Right hindlimb (tissue), 1 donor: ENCODE measurements around the gene PRCP.

ENCODE experiments used
- DNase-seq: peaks from one replicate; pipeline ENCODE4 v3.0.0-alpha.2; 2018

PRCP gene

DNA sequence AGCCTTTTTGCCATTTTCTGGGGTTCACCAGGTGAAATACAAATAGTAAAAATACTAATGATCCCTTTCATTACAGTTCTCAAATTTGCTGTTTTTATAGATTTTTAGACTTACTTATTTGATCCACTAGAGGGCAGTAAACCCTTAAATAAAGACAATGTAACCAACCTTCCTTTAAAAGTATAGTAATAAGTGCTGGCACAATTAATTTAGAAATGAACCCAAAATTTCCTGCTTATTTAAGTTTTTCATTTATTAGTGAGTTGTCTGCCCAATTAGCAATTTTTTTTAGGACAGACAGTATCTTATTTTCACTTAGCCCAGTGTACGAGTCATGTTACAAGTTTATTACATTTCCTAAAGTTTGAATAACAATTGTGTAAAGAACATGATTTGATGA lies 6.0 kb upstream of the PRCP start:
- no peak for DNase-seq

DNA sequence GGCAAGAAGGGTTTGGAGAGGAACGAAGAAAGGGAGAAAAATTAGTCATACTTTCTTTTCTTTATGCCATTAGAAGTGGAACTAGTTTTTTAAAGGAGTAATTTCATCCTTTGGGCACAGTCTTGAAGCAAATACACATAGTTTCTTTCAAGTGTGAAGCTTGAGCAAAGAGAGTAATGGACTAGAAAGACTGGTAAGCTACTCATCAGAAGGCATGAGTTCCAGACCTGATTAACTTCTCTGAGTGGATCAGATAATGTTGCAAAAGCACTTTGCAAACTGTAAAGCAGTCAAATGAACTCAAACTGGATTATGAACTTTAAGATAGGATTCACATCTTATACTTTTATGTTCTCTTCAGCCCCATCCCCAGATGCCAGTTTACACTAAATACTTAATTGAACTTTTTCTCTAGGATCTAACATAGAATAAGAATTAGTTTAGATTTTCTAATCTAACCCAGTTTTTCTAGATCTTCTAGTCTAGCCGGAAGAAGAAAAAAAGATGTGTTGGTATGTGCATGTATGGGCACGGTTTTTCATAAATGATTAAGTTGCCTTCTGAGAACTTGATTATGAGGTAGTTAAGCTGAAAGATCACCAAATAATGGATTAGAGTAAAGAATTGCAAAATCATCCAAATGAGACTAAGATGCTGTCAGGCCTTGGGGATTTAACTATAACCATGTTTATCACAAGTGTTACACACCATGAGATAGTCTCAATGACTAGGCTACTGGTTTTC lies 3.8 kb upstream of the PRCP start:
- DNase-seq: no peak

- no peak for DNase-seq
Observed at GRCh38 chr11:82902880-82903279, 2.6 kb upstream of the PRCP start.

- DNase-seq: no peak
Observed at GRCh38 chr11:82901922-82902485, 1.8 kb upstream of the PRCP start.

DNA sequence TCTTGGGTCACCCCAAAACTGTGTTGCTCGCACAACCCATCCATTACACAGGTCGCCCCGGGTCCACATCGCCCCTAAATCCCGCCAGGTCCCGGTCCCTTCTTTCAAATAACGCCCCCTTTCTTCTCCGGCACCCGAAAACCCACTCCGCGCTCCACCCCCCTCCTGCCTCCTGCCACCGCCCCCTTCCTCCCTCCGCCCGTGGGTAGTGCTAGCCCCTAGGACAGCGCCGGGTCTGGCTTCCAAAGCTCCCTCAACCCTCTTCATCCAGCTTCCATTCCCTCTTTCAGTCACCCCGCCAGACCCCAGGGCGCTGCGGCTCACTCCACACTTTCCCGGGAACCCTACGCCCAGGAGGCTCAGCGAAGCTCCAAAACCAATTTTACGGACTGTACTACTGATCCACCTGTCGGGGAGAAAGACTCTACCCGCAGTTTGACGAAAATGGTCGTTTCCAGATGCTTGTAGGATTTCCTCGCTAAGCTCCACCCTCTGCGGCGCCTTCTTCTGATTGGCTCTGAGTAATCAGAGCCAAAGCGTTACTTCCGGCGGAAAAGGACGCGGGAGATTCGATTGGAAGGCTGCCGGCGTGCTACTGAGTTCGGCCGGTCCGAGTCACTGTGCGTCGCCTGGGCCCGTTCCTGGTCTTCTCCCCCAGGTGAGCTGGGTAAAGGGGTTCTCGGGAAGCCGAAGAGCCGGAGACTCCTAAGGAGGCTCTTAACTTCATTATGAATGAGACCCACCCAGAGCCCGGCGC lies 1.1 kb upstream of the PRCP start, which contains the start of gene DDIAS:
Gene DDIAS (plus strand): TSS at position 572 of the 757 bp plus-strand sequence. CDS start 13,003 bp downstream, outside the sequence.
- DNase-seq: peak; percentile 96

DNA sequence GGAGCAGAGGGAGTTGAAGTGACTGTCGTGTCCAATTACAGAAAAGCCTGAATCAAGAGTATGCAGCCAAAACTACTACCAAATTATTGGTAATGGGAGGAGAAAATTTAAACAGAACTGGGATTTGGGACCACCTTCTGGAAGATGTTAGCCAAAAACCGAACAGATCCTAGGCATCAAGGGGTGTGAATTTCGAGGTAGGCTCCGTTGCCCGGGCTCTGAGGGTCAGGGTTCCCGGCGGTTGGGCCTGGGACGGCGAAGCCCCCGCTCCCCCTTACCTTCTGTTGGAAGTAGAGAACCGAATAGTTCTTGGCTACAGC lies 313 bp downstream of the PRCP start:
- no peak for DNase-seq

GRCh38 chr11:82899186-82899820 lies 927 bp downstream of the PRCP start:
- DNase-seq: no peak

DNA sequence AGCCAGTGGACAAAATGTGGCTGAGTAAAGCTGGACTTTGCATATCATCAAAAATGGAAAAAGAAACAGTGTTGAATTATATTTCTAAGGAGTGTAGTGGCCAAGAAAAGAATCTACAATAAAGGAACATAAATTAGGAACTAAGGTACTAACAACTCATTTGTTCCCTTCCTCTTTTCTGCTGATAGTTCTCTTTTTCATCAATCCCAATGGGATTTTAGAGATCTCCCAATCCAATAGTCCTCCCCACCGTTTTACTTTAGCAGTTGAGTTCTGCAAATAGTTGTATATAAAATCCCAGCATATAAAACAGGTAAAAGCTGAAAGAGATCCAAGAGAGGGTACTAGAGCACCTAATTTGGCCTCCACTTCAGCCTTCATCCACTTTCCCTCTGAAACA lies 2.0 kb downstream of the PRCP start:
- no peak for DNase-seq

DNA sequence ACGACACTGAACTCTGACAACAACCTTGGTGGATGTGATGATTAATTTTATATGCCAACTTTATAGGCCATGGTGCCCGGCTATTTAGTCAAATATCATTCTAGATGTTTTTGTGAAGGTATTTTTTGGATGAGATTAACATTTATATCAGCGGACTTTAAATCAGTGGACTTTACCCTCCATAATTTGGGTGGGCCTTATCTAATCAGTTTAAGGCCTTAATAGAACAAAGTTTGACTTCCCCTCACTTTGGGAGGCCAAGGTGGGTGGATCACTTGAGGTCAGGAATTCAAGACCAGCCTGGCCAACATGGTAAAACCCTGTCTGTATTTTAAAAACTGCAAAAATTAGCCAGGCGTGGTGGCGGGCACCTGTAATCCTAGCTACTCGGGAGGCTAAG lies 4.0 kb downstream of the PRCP start:
- DNase-seq: no peak

GRCh38 chr11:82895437-82896091 lies 4.7 kb downstream of the PRCP start:
- DNase-seq: no peak

DNA sequence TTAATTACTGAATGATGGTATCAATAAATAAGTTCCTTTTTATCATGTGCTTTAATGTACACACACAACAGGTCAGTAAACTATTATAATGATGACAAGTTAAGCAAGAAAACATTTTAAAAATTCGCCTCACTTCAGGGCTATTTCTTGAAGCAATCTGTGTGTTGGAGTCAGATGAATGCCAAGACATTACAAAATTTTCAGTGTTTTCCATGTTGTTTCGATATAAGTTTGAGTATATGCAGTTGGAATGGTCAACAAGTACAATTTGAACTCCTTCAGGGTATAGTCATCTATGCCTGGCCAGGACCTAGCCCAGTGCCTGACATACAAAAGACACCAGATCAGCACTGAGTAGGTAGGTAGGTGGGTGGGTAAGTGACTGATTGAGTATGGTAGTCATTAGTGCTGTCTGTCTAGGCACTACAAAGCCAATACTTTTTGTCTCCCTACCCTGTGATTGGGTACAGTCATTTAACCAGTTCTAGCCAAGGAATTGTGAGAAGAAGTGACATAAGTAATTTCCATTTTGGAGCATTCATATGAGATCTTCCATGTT lies 7.5 kb downstream of the PRCP start:
- no peak for DNase-seq

- no peak for DNase-seq
Observed at GRCh38 chr11:82890936-82891335, 9.3 kb downstream of the PRCP start.

GRCh38 chr11:82890002-82890341 lies 10.3 kb downstream of the PRCP start:
- no peak for DNase-seq

GRCh38 chr11:82889133-82890001 lies 10.9 kb downstream of the PRCP start:
- DNase-seq: no peak

DNA sequence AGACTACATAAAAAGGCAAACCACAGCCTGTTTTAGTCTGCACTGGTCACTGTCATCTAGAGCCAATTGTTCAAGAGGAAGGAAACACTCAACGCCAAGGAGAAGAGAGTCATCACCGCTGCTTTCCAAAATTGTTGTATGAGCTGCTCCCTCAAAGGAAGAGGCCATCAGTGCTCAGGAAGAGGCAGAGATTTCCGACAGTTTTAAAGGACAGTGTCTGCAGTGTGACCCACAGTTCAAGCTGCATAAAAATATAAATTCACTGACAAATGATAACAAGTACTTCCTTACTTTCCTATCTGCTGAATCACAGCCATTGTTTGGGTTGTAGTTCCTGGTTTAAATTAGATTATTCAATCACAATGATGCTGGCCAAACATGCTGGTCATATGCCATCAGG lies 16.4 kb downstream of the PRCP start:
- no peak for DNase-seq

DNA sequence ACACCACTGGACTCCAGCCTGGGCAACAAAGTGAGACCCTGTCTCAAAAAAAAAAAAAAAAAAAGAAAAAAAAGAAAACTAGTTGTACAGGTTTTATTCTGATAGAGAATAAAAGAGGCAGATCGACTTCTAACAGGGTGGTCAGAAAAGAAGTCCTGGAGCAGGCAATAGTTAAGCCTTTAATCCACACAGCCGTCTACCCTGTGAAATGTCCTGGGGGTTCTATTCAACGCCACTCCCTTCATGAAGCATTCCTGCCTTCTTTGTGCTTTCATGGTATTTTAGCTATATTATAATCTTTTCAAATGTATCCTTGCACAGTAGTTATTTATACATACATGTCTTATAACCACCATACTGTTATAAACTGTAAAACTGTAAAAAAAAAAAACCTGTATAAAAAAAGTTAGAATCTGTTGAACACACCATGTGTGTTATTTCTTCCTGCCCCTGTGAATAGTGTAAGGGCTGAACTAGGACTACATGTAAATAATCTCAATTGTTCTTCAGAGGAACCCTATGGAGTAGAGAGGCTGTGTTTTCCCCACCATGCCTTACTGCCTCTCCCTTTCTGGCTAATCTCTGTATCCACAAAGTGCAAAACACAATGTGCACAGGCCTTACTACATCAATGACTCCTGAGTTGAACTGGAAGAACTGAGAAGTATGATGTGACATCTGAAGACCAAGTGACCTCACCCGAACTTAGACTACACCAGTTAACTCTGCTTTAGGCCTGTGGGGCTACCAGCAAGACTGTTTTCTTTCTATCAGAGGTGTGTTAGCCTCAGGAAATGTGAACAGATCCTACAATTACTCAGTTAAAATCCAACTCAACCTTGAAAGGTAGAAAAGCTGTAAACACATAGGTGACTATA lies 25.3 kb downstream of the PRCP start:
- DNase-seq: no peak

DNA sequence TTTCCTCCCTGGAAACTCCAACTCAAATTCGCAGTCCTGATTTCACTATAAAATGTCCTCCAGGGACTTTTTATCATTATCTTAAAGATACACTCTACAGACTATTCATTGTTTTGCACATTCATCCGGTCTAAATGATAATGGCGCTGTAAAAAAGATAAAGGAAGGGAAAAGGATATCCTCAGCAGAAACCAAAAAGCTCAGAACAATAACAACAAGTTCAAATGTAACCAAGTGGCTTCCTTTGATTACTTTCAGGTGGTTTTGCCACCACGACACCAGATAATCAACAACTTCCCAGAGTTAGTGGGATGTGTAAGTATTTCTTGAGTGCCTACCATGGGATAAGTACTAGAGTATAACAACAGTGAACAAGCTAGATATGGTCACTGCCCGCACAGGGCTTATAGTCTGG lies 26.3 kb downstream of the PRCP start:
- DNase-seq: no peak

DNA sequence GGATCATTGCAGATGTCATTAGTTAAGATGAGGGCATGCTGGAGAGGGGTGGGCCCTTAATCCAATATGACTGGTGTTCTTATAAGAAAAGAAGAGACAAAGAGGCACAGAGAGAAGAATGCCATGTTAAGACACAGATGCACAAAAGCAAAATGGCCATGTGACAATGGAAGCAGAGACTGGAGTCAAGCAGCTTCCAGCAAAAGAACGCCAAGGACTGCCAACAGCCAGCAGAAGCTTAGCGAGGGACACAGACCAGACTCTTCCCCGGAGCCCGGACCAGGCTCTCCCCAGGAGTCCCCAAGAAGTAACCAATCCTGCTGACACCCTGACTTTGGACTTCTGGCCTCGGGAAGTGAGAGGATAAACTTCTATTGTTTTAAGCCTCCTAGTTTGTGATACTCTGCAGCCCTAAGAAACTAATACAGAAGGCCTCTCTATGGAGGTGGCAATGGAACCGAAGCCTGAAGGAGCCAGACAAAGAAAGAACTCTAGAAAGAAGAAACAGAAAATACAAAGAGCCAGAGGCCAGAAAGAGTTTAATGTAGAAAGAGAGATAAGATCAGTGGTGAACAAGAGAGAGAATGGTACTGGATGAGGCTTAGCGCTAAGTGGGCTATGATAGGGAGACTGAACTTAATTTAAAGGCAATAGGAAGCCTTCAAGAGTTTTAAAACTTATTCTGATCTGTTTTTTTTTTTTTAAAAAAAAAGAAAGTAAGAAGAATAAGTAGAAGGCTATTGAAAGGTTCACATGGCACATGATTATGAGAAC lies 27.7 kb downstream of the PRCP start:
- DNase-seq: no peak

DNA sequence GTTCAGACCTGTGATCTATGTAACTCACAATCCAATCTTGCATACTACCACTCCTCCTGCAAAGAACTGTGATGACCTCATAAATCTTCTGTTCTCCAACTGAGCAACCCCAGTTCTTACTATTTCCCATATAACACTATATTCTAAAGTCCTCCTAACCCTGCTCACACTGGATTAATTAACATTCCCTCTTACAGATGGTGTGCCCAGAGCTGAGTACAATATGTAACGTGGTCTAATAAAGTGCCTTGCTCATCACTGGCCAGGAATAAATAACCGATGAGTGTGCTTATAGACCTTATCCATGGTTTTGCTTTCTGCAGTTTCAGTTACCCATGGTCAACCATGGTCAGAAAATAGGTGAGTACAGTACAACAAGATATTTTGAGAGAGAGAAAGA lies 28.6 kb downstream of the PRCP start:
- no peak for DNase-seq

DNA sequence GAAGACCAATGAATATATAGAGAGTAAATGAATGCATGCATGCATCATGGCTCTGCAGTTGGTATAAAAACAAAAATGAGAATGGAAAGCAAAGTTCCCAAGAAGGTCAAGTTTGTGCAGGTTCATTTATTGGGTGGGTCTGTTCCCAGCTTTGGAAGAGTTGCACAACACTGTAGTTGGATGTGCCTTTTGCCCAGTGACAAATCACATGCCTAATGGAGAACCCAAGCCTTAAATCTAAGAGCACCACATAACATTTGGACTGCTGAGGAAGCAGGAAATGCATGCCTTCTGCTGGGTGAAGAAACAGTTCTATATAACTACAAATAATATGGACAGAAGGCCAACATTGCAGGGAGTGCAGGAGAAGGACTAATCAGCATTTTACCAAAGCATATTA lies 30.6 kb downstream of the PRCP start:
- DNase-seq: no peak
